H9 (cell line): Measurements from ENCODE around the gene GCHFR. TPM values are rescaled to one million over a fixed set of nuclear protein-coding genes. Genes with fewer than 3 reads are reported as not detected.

ENCODE experiments used
- DNase-seq: peaks from one replicate; pipeline ENCODE4 v3.0.0-alpha.2; 2017
- H2AFZ ChIP-seq: one replicate; pipeline ENCODE4 v1.6.1; 2013; ENCODE audit warnings: mild to moderate bottlenecking, low read length, control low read depth, moderate library complexity
- H2AK5ac ChIP-seq: 2 replicates; pipeline ENCODE4 v1.6.1; 2013; ENCODE audit warnings: low read length, control low read depth, mixed read lengths; ENCODE audit not compliant: insufficient read length
- H2BK120ac ChIP-seq: one replicate; pipeline ENCODE4 v1.6.1; 2013; ENCODE audit warnings: low read depth, mild to moderate bottlenecking, low read length, control low read depth, inconsistent platforms; ENCODE audit not compliant: poor library complexity, severe bottlenecking
- H2BK12ac ChIP-seq: 2 replicates; pipeline ENCODE4 v1.6.1; 2013; ENCODE audit warnings: low read length, control low read depth, mixed read lengths, low read depth; ENCODE audit not compliant: insufficient read length
- H2BK15ac ChIP-seq: 2 replicates; pipeline ENCODE4 v1.6.1; 2013; ENCODE audit warnings: low read depth, low read length, control low read depth
- H2BK20ac ChIP-seq: one replicate; pipeline ENCODE4 v1.6.1; 2013; ENCODE audit warnings: low read depth, mild to moderate bottlenecking, low read length, control low read depth, inconsistent platforms; ENCODE audit not compliant: poor library complexity, severe bottlenecking
- H2BK5ac ChIP-seq: 2 replicates; pipeline ENCODE4 v1.6.1; 2013; ENCODE audit warnings: low read length, control low read depth, mixed read lengths; ENCODE audit not compliant: insufficient read length
- H3K14ac ChIP-seq: 2 replicates; pipeline ENCODE4 v1.6.1; 2013; ENCODE audit warnings: low read length, control low read depth; ENCODE audit not compliant: insufficient read depth
- H3K18ac ChIP-seq: 2 replicates; pipeline ENCODE4 v1.6.1; 2013; ENCODE audit warnings: low read depth, mild to moderate bottlenecking, mixed read lengths, low read length, control low read depth; ENCODE audit not compliant: insufficient read length
- H3K23ac ChIP-seq: 2 replicates; pipeline ENCODE4 v1.6.1; 2013; ENCODE audit warnings: low read length, control low read depth, mixed read lengths, low read depth; ENCODE audit not compliant: insufficient read length
- H3K23me2 ChIP-seq: 2 replicates; pipeline ENCODE4 v1.6.1; 2013; ENCODE audit warnings: low read depth, mild to moderate bottlenecking, mixed read lengths, low read length, control low read depth; ENCODE audit not compliant: insufficient read length, poor library complexity, severe bottlenecking
- H3K27ac ChIP-seq: 2 replicates; pipeline ENCODE4 v1.5.1; 2013; ENCODE audit warnings: low read length, control low read depth, mixed read lengths, low read depth; ENCODE audit not compliant: insufficient read length
- H3K27me3 ChIP-seq: 2 replicates; pipeline ENCODE4 v1.6.1; 2013; ENCODE audit warnings: low read length, control low read depth, inconsistent platforms; ENCODE audit not compliant: insufficient read depth
- H3K4ac ChIP-seq: 2 replicates; pipeline ENCODE4 v1.6.1; 2013; ENCODE audit warnings: low read depth, mild to moderate bottlenecking, control low read depth, inconsistent platforms, low read length, moderate library complexity
- H3K4me1 ChIP-seq: 2 replicates; pipeline ENCODE4 v1.6.1; 2013; ENCODE audit warnings: low read length, control low read depth, inconsistent platforms; ENCODE audit not compliant: insufficient read depth
- H3K4me2 ChIP-seq: 2 replicates; pipeline ENCODE4 v1.6.1; 2013; ENCODE audit warnings: low read length, control low read depth, mixed read lengths; ENCODE audit not compliant: insufficient read length, insufficient read depth
- H3K56ac ChIP-seq: 2 replicates; pipeline ENCODE4 v1.6.1; 2013; ENCODE audit warnings: low read depth, mild to moderate bottlenecking, mixed read lengths, low read length, control low read depth; ENCODE audit not compliant: insufficient read length
- H3K79me1 ChIP-seq: 2 replicates; pipeline ENCODE4 v1.6.1; 2013; ENCODE audit warnings: low read depth, mild to moderate bottlenecking, moderate library complexity, low read length, control low read depth, inconsistent platforms; ENCODE audit not compliant: insufficient read depth, poor library complexity, severe bottlenecking
- H3K79me2 ChIP-seq: 2 replicates; pipeline ENCODE4 v1.6.1; 2013; ENCODE audit warnings: low read length, control low read depth, inconsistent platforms; ENCODE audit not compliant: insufficient read depth
- H3K9ac ChIP-seq: 2 replicates; pipeline ENCODE4 v1.6.1; 2013; ENCODE audit warnings: low read length, control low read depth, mixed read lengths; ENCODE audit not compliant: insufficient read length; ENCODE audit errors: extremely low read depth
- H3K9me3 ChIP-seq: one replicate; pipeline ENCODE4 v1.6.1; 2013; ENCODE audit warnings: low read depth, low read length, inconsistent platforms; ENCODE audit not compliant: control insufficient read depth
- H3T11ph ChIP-seq: one replicate; pipeline ENCODE4 v1.6.1; 2013; ENCODE audit warnings: mild to moderate bottlenecking, low read length, control low read depth, inconsistent platforms
- H4K20me1 ChIP-seq: one replicate; pipeline ENCODE4 v1.6.1; 2013; ENCODE audit not compliant: control insufficient read depth, insufficient read length, insufficient read depth
- H4K5ac ChIP-seq: 2 replicates; pipeline ENCODE4 v1.6.1; 2013; ENCODE audit warnings: low read depth, mild to moderate bottlenecking, mixed read lengths, low read length, control low read depth; ENCODE audit not compliant: insufficient read length
- H4K8ac ChIP-seq: replicated peaks from 2 replicates; pipeline ENCODE4 v1.6.1; 2013; ENCODE audit warnings: low read length, control low read depth, mixed read lengths, low read depth; ENCODE audit not compliant: insufficient read length
- H4K91ac ChIP-seq: 2 replicates; pipeline ENCODE4 v1.6.1; 2013; ENCODE audit warnings: low read depth, mild to moderate bottlenecking, moderate library complexity, mixed read lengths, low read length, control low read depth; ENCODE audit not compliant: insufficient read length
- H3K27ac Mint-ChIP-seq, 3 experiments: 2 replicates in 2 of 3; 3 replicates in 1 of 3; pipeline ENCODE4 v1.8.0; 2020 to 2021; ENCODE audit warnings: mixed read lengths in 3 of 3, mild to moderate bottlenecking in 1 of 3, moderate library complexity in 1 of 3
- H3K27me3 Mint-ChIP-seq: 2 replicates; pipeline ENCODE4 v1.8.0; 2021; ENCODE audit warnings: low read depth, mild to moderate bottlenecking, moderate library complexity, mixed read lengths
- H3K36me3 Mint-ChIP-seq, 3 experiments: 2 replicates in 2 of 3; 3 replicates in 1 of 3; pipeline ENCODE4 v1.8.0; 2020 to 2021; ENCODE audit warnings: low read depth in 3 of 3, mixed read lengths in 3 of 3; ENCODE audit not compliant: insufficient read depth in 1 of 3
- H3K4me1 Mint-ChIP-seq, 2 experiments: 2 replicates each; pipeline ENCODE4 v1.8.0; 2020; ENCODE audit warnings: mixed read lengths in 2 of 2
- H3K4me3 Mint-ChIP-seq, 2 experiments: 2 replicates in 1 of 2; 3 replicates in 1 of 2; pipeline ENCODE4 v1.8.0; 2020 to 2021; ENCODE audit warnings: mild to moderate bottlenecking in 2 of 2, mixed read lengths in 2 of 2, moderate library complexity in 1 of 2
- H3K9me3 Mint-ChIP-seq, 2 experiments: 2 replicates in 1 of 2; 3 replicates in 1 of 2; pipeline ENCODE4 v1.8.0; 2020; ENCODE audit warnings: mild to moderate bottlenecking in 2 of 2, mixed read lengths in 2 of 2, moderate library complexity in 1 of 2
- WGBS: extraction: QIAGEN DNeasy Blood & Tissue Kit; methylation state at CpG from one replicate; pipeline ENCODE4 v1.1.7; 2013; ENCODE audit warnings: missing lambda C conversion rate, low lambda C conversion rate, mixed read lengths; ENCODE audit not compliant: insufficient read length; ENCODE audit errors: extremely low coverage; 5-methylcytosine and 5-hydroxymethylcytosine counted together
- total RNA-seq: library from RNA; stranded (reverse); gene quantifications from 2 replicates; pipeline ENCODE4 v1.2.1, GENCODE V29; 2021
- TF ChIP-seq, protein P1 (sequence below): fragments of 200-600 bp; sonication (generic); conservative IDR thresholded peaks from 3 replicates; pipeline ENCODE4 v1.8.0; 2021; ENCODE audit warnings: antibody characterized with exemption, mild to moderate bottlenecking

The GCHFR gene
- total RNA-seq, 1 experiment from 2014 or later, result 37.0 TPM

DNA sequence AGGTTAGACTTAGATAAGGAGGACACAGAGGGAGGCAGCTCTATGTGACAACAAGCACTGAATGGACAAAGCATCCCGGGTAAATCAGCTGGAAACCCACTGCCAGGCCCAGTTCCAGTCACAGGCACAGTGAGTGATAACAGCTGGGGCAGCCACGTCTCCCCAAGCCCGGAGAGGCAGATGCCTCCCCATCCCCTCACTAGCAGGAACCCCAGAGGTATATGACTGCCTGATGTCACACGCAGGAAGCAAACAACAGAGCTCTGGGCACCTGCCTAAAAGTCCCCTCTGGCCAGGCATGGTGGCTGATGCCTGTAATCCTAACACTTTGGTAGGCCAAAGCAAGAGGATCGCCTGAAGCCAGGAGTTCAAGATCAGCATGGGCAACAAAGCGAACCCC lies 24.1 kb downstream of the GCHFR start:
- no peak overlapping the region for H3K27ac ChIP-seq
- no peak for DNase-seq
- WGBS, result no CpG with 5 or more reads among the region's 6 CpGs
- H3K23ac ChIP-seq, result no peak overlapping the region
- H3K79me1 ChIP-seq, result peaks cover 4% of the 10 kb centered on the region
- no peaks in the 10 kb centered on the region for H3K9me3 ChIP-seq
- no peak overlapping the region for H2BK15ac ChIP-seq
- H3K56ac ChIP-seq, result no peak overlapping the region
- H3K36me3 Mint-ChIP-seq, result peaks cover 6 to 14% (median 10%) of the 10 kb centered on the region in 3 experiments; a peak in 5 of 7 replicates
- peak overlapping the region; percentile 43 for H3K4me2 ChIP-seq
- H3K23me2 ChIP-seq, result no peaks in the 10 kb centered on the region
- H4K91ac ChIP-seq, result no peak overlapping the region
- H3K9me3 Mint-ChIP-seq, result no peaks in the 10 kb centered on the region
- no peaks in the 10 kb centered on the region for H3K27me3 Mint-ChIP-seq
- H3K18ac ChIP-seq, result no peak overlapping the region
- no peak overlapping the region for H2AFZ ChIP-seq
- H3K4me1 Mint-ChIP-seq, result peaks cover 43 to 48% of the 10 kb centered on the region in 2 experiments
- no peak overlapping the region for H3K4ac ChIP-seq
- peak overlapping the region in 1 of 2 experiments; percentile 63; a peak in 1 of 5 replicates for H3K4me3 Mint-ChIP-seq
- no peak overlapping the region for H2BK20ac ChIP-seq
- peak overlapping the region in 2 of 3 experiments; percentile 59 to 89; a peak in 4 of 7 replicates for H3K27ac Mint-ChIP-seq
- TF ChIP-seq, protein P1, sequence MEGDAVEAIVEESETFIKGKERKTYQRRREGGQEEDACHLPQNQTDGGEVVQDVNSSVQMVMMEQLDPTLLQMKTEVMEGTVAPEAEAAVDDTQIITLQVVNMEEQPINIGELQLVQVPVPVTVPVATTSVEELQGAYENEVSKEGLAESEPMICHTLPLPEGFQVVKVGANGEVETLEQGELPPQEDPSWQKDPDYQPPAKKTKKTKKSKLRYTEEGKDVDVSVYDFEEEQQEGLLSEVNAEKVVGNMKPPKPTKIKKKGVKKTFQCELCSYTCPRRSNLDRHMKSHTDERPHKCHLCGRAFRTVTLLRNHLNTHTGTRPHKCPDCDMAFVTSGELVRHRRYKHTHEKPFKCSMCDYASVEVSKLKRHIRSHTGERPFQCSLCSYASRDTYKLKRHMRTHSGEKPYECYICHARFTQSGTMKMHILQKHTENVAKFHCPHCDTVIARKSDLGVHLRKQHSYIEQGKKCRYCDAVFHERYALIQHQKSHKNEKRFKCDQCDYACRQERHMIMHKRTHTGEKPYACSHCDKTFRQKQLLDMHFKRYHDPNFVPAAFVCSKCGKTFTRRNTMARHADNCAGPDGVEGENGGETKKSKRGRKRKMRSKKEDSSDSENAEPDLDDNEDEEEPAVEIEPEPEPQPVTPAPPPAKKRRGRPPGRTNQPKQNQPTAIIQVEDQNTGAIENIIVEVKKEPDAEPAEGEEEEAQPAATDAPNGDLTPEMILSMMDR, result no peak
- no peak overlapping the region for H3T11ph ChIP-seq
- H4K5ac ChIP-seq, result no peak overlapping the region
- H3K27me3 ChIP-seq, result no peaks in the 10 kb centered on the region
- H3K14ac ChIP-seq, result no peak overlapping the region
- no peak overlapping the region for H2AK5ac ChIP-seq
- no peak overlapping the region for H3K9ac ChIP-seq
- H2BK120ac ChIP-seq, result no peak overlapping the region
- H2BK5ac ChIP-seq, result no peak overlapping the region
- H2BK12ac ChIP-seq, result peak overlapping the region; percentile 3
- H3K4me1 ChIP-seq, result peaks cover 9% of the 10 kb centered on the region; the same call in 1 of the 2 replicates
- no peak overlapping the region for H4K8ac ChIP-seq
- H4K20me1 ChIP-seq, result no peaks in the 10 kb centered on the region
- no peaks in the 10 kb centered on the region for H3K79me2 ChIP-seq
